CD4-positive, alpha-beta T cell (primary cell): ENCODE measurements around the gene CYP19A1. TPM values are rescaled to one million over a fixed set of nuclear protein-coding genes. Genes with fewer than 3 reads are reported as not detected.

Experiments
- ATAC-seq: fragments of 200-7000 bp; cut with Tn5 transposase; one replicate; pipeline ENCODE4 v1.10.0; 2022; ENCODE audit warnings: mild to moderate bottlenecking; ENCODE audit not compliant: poor library complexity
- CTCF ChIA-PET: fragments of 350-600 bp; sonication (Branson Sonifier 250); formaldehyde crosslinking; loops from one replicate; lab custom pipeline; 2021; ENCODE audit warnings: antibody characterized with exemption, inconsistent platforms; lab: Charles Lee
- POLR2A ChIA-PET: fragments of 350-600 bp; sonication (Branson Sonifier 250); formaldehyde crosslinking; loops from one replicate; lab custom pipeline; 2021; ENCODE audit warnings: antibody characterized with exemption, inconsistent platforms; lab: Charles Lee
- DNase-seq, 14 experiments: peaks; one replicate each; pipeline ENCODE4 v3.0.0-alpha.2; 2013 to 2020; ENCODE audit warnings: mixed read lengths in 2 of 14
- H3K27ac ChIP-seq, 2 donors: one replicate each; pipeline versions ENCODE4 v1.5.1 to v1.7.0; 2013; ENCODE audit warnings: low read length in 2 of 2, low read depth in 1 of 2, mild to moderate bottlenecking in 1 of 2
- H3K27me3 ChIP-seq, 2 experiments: 1 replicate in 1 of 2; 2 replicates in 1 of 2; pipeline versions ENCODE4 v1.6.1 to v1.7.0; 2013; ENCODE audit warnings: low read length in 2 of 2, control low read depth in 1 of 2, mild to moderate bottlenecking in 1 of 2, moderate library complexity in 1 of 2; ENCODE audit not compliant: insufficient read depth in 2 of 2, control insufficient read depth in 1 of 2
- H3K36me3 ChIP-seq: one replicate; pipeline ENCODE4 v1.6.1; 2013; ENCODE audit warnings: low read length, control low read depth; ENCODE audit not compliant: insufficient read depth
- H3K4me1 ChIP-seq: one replicate; pipeline ENCODE4 v1.6.1; 2013; ENCODE audit warnings: low read length, control low read depth; ENCODE audit not compliant: insufficient read depth
- H3K4me3 ChIP-seq: one replicate; pipeline ENCODE4 v1.5.1; 2013; ENCODE audit warnings: mild to moderate bottlenecking, low read length, moderate library complexity
- H3K9me3 ChIP-seq, 2 experiments: 1 replicate in 1 of 2; 2 replicates in 1 of 2; pipeline versions ENCODE4 v1.6.1 to v1.7.0; 2013; ENCODE audit warnings: low read length in 2 of 2, mild to moderate bottlenecking in 2 of 2, control low read depth in 1 of 2, moderate library complexity in 1 of 2; ENCODE audit not compliant: control insufficient read depth in 1 of 2, insufficient read depth in 1 of 2
- H3K27ac Mint-ChIP-seq: one replicate; pipeline ENCODE4 v1.8.0; 2020; ENCODE audit warnings: mixed read lengths
- H3K27me3 Mint-ChIP-seq: one replicate; pipeline ENCODE4 v1.8.0; 2021; ENCODE audit warnings: mixed read lengths
- H3K36me3 Mint-ChIP-seq: one replicate; pipeline ENCODE4 v1.8.0; 2021; ENCODE audit warnings: low read depth, mixed read lengths
- H3K4me1 Mint-ChIP-seq: one replicate; pipeline ENCODE4 v1.8.0; 2021; ENCODE audit warnings: low read depth, mixed read lengths
- H3K4me3 Mint-ChIP-seq: one replicate; pipeline ENCODE4 v1.8.0; 2020; ENCODE audit warnings: mild to moderate bottlenecking, mixed read lengths
- H3K9me3 Mint-ChIP-seq: one replicate; pipeline ENCODE4 v1.8.0; 2020; ENCODE audit warnings: mixed read lengths
- CTCF ChIP-seq: fragments of 200-600 bp; IDR thresholded peaks from one replicate; pipeline ENCODE4 v1.8.0; 2022; ENCODE audit warnings: antibody characterized with exemption, mild to moderate bottlenecking
- intact Hi-C, 2 experiments: fragments of 100-400 bp; cut with DNase I in 1 of 2; cut with micrococcal nuclease in 1 of 2; formaldehyde crosslinking; loops; one replicate each; pipeline versions ENCODE4 v1.15.1 to v1.9.0; 2023 to 2025; cut with DNase I, micrococcal nuclease
- total RNA-seq, 174 experiments: library from RNA in 2 of 174; stranded (reverse) in 2 of 174; gene quantifications; one replicate each; pipeline ENCODE4 v1.2.3 and lab custom pipeline; 2021 to 2026

CYP19A1 gene
- total RNA-seq, 2 experiments from 2014 or later, result not detected

DNA sequence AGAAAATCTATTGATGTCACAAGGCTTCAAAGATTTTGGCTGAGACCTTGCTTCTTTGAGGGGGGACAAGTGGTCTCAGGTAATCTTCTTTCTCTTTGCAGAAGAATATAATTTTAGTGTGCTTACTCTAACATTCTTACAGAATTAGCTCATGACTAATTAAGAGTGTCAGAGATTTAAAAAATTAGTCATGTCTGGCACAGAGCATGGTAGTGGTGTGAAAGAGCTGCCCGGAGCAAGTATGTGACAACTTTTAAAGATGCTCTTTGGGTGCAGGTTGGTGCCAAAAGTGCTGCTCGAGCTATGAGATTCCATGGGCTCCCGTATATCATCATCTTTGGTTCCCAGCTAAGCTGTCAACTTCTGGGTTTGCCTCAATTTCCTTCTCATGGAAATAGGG, 31.1 kb downstream of the CYP19A1 start:
- CTCF ChIA-PET, result no interaction called here
- Mint-ChIP-seq H3K27ac (no peak overlapping the region), H3K4me3 (no peak overlapping the region), H3K4me1 (no peaks in the 10 kb centered on the region), H3K9me3 (no peaks in the 10 kb centered on the region), H3K36me3 (no peaks in the 10 kb centered on the region), H3K27me3 (peaks cover 5% of the 10 kb centered on the region)
- POLR2A ChIA-PET, result no interaction called here
- ATAC-seq, result no peak
- H3K36me3 ChIP-seq, result no peaks in the 10 kb centered on the region
- H3K27me3 ChIP-seq, result no peaks in the 10 kb centered on the region
- H3K4me1 ChIP-seq, result no peaks in the 10 kb centered on the region
- H3K9me3 ChIP-seq, result no peaks in the 10 kb centered on the region
- no peak for TF ChIP-seq CTCF
- intact Hi-C loops, result no loop called here
- H3K27ac ChIP-seq, result no peak overlapping the region
- H3K4me3 ChIP-seq, result no peak overlapping the region
- DNase-seq, result no peak

- intact Hi-C loops, result no loop called here
- no peak overlapping the region for H3K4me3 Mint-ChIP-seq
- H3K27ac Mint-ChIP-seq, result no peak overlapping the region
- TF ChIP-seq CTCF, result no peak
- Histone ChIP-seq H3K27me3 (no peaks in the 10 kb centered on the region), H3K36me3 (no peaks in the 10 kb centered on the region), H3K27ac (no peak overlapping the region), H3K4me3 (no peak overlapping the region), H3K9me3 (no peaks in the 10 kb centered on the region), H3K4me1 (no peaks in the 10 kb centered on the region)
- H3K4me1 Mint-ChIP-seq, result no peaks in the 10 kb centered on the region
- DNase-seq, result no peak
- no peaks in the 10 kb centered on the region for H3K36me3 Mint-ChIP-seq
- CTCF ChIA-PET, result no interaction called here
- peaks cover 5% of the 10 kb centered on the region for H3K27me3 Mint-ChIP-seq
- POLR2A ChIA-PET, result no interaction called here
- no peaks in the 10 kb centered on the region for H3K9me3 Mint-ChIP-seq
- no peak for ATAC-seq
Measured at GRCh38 chr15:51303462-51303980, 34.9 kb downstream of the CYP19A1 start.

GRCh38 chr15:51302480-51302879, 35.9 kb downstream of the CYP19A1 start:
- H3K27ac Mint-ChIP-seq, result no peak overlapping the region
- ChIA-PET POLR2A (no interaction called here), CTCF (no interaction called here)
- peaks cover 5% of the 10 kb centered on the region for H3K27me3 Mint-ChIP-seq
- TF ChIP-seq CTCF, result no peak
- H3K9me3 Mint-ChIP-seq, result no peaks in the 10 kb centered on the region
- H3K4me3 Mint-ChIP-seq, result no peak overlapping the region
- Histone ChIP-seq H3K27me3 (no peaks in the 10 kb centered on the region), H3K36me3 (no peaks in the 10 kb centered on the region), H3K4me1 (no peaks in the 10 kb centered on the region), H3K27ac (no peak overlapping the region), H3K9me3 (no peaks in the 10 kb centered on the region), H3K4me3 (no peak overlapping the region)
- intact Hi-C loops, result no loop called here
- ATAC-seq (no peak), DNase-seq (no peak)
- no peaks in the 10 kb centered on the region for H3K36me3 Mint-ChIP-seq
- H3K4me1 Mint-ChIP-seq, result no peaks in the 10 kb centered on the region
